GM20000 (cell line): Measurements from ENCODE around the gene ZNF420.
"Not testable (repeated sequence)": the region's sequence is repeated elsewhere in the genome, so short reads cannot be mapped to it uniquely, and the experiment has no call there.

ENCODE experiments used
- DNase-seq: peaks from one replicate; pipeline ENCODE4 v3.0.0; 2012; ENCODE audit warnings: low spot score
- TF ChIP-seq, protein P1 (sequence below): IDR thresholded peaks from 2 replicates; pipeline ENCODE4 v1.5.1; 2012; ENCODE audit warnings: mild to moderate bottlenecking, control low read depth; ENCODE audit errors: extremely low read depth, missing control alignments

Gene ZNF420

GRCh38 chr19:37114001-37114400 lies 35.8 kb downstream of the ZNF420 start:
- TF ChIP-seq, protein P1, sequence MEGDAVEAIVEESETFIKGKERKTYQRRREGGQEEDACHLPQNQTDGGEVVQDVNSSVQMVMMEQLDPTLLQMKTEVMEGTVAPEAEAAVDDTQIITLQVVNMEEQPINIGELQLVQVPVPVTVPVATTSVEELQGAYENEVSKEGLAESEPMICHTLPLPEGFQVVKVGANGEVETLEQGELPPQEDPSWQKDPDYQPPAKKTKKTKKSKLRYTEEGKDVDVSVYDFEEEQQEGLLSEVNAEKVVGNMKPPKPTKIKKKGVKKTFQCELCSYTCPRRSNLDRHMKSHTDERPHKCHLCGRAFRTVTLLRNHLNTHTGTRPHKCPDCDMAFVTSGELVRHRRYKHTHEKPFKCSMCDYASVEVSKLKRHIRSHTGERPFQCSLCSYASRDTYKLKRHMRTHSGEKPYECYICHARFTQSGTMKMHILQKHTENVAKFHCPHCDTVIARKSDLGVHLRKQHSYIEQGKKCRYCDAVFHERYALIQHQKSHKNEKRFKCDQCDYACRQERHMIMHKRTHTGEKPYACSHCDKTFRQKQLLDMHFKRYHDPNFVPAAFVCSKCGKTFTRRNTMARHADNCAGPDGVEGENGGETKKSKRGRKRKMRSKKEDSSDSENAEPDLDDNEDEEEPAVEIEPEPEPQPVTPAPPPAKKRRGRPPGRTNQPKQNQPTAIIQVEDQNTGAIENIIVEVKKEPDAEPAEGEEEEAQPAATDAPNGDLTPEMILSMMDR = peak; percentile 16

GRCh38 chr19:37122093-37122492 lies 43.9 kb downstream of the ZNF420 start:
- DNase-seq = not testable (repeated sequence)

More at GRCh38 chr19:37114001-37114400, 35.8 kb downstream of the ZNF420 start:
- no peak for DNase-seq

DNA sequence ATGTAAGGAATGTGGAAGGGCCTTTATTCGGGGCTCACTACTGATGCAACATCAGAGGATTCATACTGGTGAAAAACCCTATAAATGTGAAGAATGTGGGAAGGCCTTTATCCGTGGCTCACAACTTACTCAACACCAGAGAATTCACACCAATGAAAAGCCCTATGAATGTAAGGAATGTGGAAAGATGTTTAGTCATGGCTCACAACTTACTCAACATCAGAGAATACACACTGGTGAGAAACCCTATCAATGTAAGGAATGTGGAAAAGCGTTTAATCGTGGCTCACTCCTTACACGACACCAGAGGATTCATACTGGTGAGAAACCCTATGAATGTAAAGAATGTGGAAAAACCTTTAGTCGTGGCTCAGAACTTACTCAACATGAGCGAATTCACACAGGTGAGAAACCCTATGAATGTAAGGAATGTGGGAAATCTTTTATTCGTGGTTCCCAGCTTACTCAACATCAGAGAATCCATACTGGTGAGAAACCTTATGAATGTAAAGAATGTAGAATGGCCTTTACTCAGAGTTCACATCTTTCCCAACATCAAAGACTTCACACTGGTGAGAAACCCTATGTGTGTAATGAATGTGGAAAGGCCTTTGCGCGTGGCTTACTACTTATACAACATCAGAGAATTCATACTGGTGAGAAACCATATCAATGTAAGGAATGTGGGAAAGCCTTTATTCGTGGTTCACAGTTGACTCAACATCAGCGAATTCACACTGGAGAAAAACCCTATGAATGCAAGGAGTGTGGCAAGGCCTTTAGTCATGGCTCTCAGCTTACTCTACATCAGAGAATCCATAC lies 50.0 kb downstream of the ZNF420 start:
- TF ChIP-seq, protein P1 = no peak
- no peak for DNase-seq

DNA sequence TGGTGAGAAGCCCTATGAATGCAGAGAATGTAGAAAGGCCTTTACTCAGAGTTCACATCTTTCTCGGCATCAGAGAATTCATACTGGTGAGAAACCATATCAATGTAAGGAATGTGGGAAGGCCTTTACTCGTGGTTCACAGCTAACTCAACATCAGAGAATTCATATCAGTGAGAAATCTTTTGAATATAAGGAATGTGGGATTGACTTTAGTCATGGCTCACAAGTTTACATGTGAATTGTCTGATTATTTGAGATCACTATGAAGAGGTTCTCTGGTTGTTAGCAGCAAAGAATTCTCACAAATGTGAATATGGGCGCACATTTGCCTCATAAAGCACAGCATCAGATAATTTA lies 50.6 kb downstream of the ZNF420 start:
- TF ChIP-seq, protein P1 = no peak

GRCh38 chr19:37136111-37136510 lies 57.9 kb downstream of the ZNF420 start:
- TF ChIP-seq, protein P1 = no peak
- no peak for DNase-seq

More for the DNA sequence above, 50.6 kb downstream of the ZNF420 start:
- DNase-seq = no peak

GRCh38 chr19:37148214-37148613 lies 70.0 kb downstream of the ZNF420 start:
- TF ChIP-seq, protein P1 = no peak
- DNase-seq = no peak

DNA sequence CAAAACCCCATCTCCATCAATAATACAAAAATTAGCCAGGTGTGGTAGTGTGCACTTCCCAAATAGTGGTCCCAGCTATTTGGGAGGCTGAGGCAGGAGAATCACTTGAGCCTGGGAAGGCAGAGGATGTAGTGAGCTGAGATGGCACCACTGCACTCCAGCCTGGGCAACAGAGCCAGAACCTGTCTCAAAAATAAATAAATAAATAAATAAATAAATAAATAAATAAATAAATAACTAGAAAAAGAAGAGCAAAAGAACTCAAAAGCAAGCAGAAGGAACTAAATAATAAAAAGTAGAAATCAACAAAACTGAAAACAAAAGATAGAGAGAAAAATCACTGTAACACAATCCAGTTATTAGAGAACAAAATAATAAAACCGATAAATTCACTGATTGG lies 81.9 kb downstream of the ZNF420 start:
- TF ChIP-seq, protein P1 = no peak
- no peak for DNase-seq

GRCh38 chr19:37165635-37166034 lies 87.4 kb downstream of the ZNF420 start:
- no peak for DNase-seq
- TF ChIP-seq, protein P1 = no peak
